Left ventricle myocardium superior (tissue), 1 donor: ENCODE data around the gene PIAS4. TPM values are rescaled to one million over a fixed set of nuclear protein-coding genes. Genes with fewer than 3 reads are reported as not detected.
A peak's percentile ranks its signal among the peaks of the same experiment; 100 is the strongest.

Experiments used
- ATAC-seq: fragments of 200-7000 bp; cut with Tn5 transposase; one replicate; pipeline ENCODE4 v1.9.1; 2020; ENCODE audit warnings: mild to moderate bottlenecking, moderate library complexity
- DNase-seq: peaks from one replicate; pipeline ENCODE4 v3.0.0-alpha.2; 2020
- intact Hi-C: fragments of 100-400 bp; cut with micrococcal nuclease; formaldehyde crosslinking; loops from one replicate; pipeline ENCODE4 v1.11.0; 2022
- total RNA-seq: library from RNA; stranded (reverse); fragmentation: NEBNext Ultra II Directional; extraction: Animal tissue kit (Norgen Biotek cat#: 25700); gene quantifications from one replicate; pipeline ENCODE4 v1.2.1, GENCODE V29; 2021
- donor health status: DM: no; HTN: yes; CAD: no; lungs with severe emphysema.

Gene PIAS4
- total RNA-seq, 1 donor from 2014 or later: 19.8 TPM

- ATAC-seq: no peak
- DNase-seq: no peak
- intact Hi-C loops: no loop called here
Measured at GRCh38 chr19:4063369-4064148, 56.0 kb downstream of the PIAS4 start.

GRCh38 chr19:4064149-4064495, 56.6 kb downstream of the PIAS4 start:
- ATAC-seq: no peak
- intact Hi-C loops: no loop called here
- DNase-seq: no peak

GRCh38 chr19:4064496-4065260, 57.1 kb downstream of the PIAS4 start:
- intact Hi-C loops: no loop called here
- ATAC-seq (no peak), DNase-seq (peak; percentile 65)

- intact Hi-C loops: no loop called here
- DNase-seq (peak; percentile 98), ATAC-seq (peak; percentile 78)
Measured at GRCh38 chr19:4065430-4066175, 58.1 kb downstream of the PIAS4 start.

GRCh38 chr19:4066176-4066606, 58.7 kb downstream of the PIAS4 start:
- ATAC-seq (no peak), DNase-seq (peak; percentile 75)
- intact Hi-C loops: no loop called here

- ATAC-seq (peak; percentile 49), DNase-seq (peak; percentile 91)
- intact Hi-C loops: no loop called here
Measured at GRCh38 chr19:4066682-4067395, 59.3 kb downstream of the PIAS4 start, which contains the start of gene ZBTB7A. ZBTB7A (minus strand) TSS chr19:4066899; CDS start chr19:4055232, 11,667 bp downstream.

- DNase-seq (peak; percentile 66), ATAC-seq (peak; percentile 3)
- intact Hi-C loops: no loop called here
Measured at GRCh38 chr19:4067396-4068046, 60.0 kb downstream of the PIAS4 start.

- intact Hi-C loops: no loop called here
- ATAC-seq: no peak
Measured at GRCh38 chr19:4068047-4068966, 60.8 kb downstream of the PIAS4 start.

GRCh38 chr19:4069331-4069959, 61.9 kb downstream of the PIAS4 start:
- DNase-seq (peak; percentile 74), ATAC-seq (no peak)
- intact Hi-C loops: no loop called here

More at GRCh38 chr19:4068047-4068966, 60.8 kb downstream of the PIAS4 start:
- DNase-seq: peak; percentile 46

GRCh38 chr19:4071610-4072009, 64.1 kb downstream of the PIAS4 start:
- DNase-seq: no peak
- no peak for ATAC-seq
- intact Hi-C loops: no loop called here

GRCh38 chr19:4075373-4075772, 67.8 kb downstream of the PIAS4 start:
- intact Hi-C loops: no loop called here
- DNase-seq (no peak), ATAC-seq (no peak)

GRCh38 chr19:4077007-4077374, 69.5 kb downstream of the PIAS4 start:
- ATAC-seq (peak; percentile 52), DNase-seq (no peak)
- intact Hi-C loops: no loop called here

GRCh38 chr19:4077800-4078684, 70.5 kb downstream of the PIAS4 start:
- DNase-seq: peak; percentile 89
- intact Hi-C loops: no loop called here
- ATAC-seq: peak; percentile 84

GRCh38 chr19:4080473-4080872, 72.9 kb downstream of the PIAS4 start:
- no peak for ATAC-seq
- intact Hi-C loops: no loop called here
- no peak for DNase-seq

- ATAC-seq (no peak), DNase-seq (no peak)
- intact Hi-C loops: no loop called here
Measured at GRCh38 chr19:4081441-4082129, 74.0 kb downstream of the PIAS4 start.

GRCh38 chr19:4082172-4082571, 74.6 kb downstream of the PIAS4 start:
- no peak for DNase-seq
- intact Hi-C loops: no loop called here
- ATAC-seq: no peak
